BE2C (cell line): Measurements from ENCODE around the gene YPEL2.

Experiments used
- DNase-seq: peaks from one replicate; pipeline ENCODE4 v3.0.0-alpha.2; 2020
- H3K27me3 ChIP-seq: fragments of 250-450 bp; sonication (Bioruptor Pico); 2 replicates; pipeline ENCODE4 v1.5.1; 2020; ENCODE audit warnings: mild to moderate bottlenecking
- H3K36me3 ChIP-seq: fragments of 250-450 bp; sonication (Bioruptor Pico); 2 replicates; pipeline ENCODE4 v1.5.1; 2020; ENCODE audit warnings: mild to moderate bottlenecking
- H3K4me1 ChIP-seq: fragments of 250-450 bp; sonication (Bioruptor Pico); 2 replicates; pipeline ENCODE4 v1.5.1; 2020
- H3K4me3 ChIP-seq: 2 replicates; pipeline ENCODE4 v1.5.1; 2011; ENCODE audit warnings: low read depth, low read length
- H3K9me3 ChIP-seq: fragments of 250-450 bp; sonication (Bioruptor Pico); 2 replicates; pipeline ENCODE4 v1.5.1; 2020
- TF ChIP-seq, protein P1 (sequence below): IDR thresholded peaks from 2 replicates; pipeline ENCODE4 v1.5.1; 2012; ENCODE audit warnings: mild to moderate bottlenecking, low read depth, low read length

The YPEL2 gene

DNA sequence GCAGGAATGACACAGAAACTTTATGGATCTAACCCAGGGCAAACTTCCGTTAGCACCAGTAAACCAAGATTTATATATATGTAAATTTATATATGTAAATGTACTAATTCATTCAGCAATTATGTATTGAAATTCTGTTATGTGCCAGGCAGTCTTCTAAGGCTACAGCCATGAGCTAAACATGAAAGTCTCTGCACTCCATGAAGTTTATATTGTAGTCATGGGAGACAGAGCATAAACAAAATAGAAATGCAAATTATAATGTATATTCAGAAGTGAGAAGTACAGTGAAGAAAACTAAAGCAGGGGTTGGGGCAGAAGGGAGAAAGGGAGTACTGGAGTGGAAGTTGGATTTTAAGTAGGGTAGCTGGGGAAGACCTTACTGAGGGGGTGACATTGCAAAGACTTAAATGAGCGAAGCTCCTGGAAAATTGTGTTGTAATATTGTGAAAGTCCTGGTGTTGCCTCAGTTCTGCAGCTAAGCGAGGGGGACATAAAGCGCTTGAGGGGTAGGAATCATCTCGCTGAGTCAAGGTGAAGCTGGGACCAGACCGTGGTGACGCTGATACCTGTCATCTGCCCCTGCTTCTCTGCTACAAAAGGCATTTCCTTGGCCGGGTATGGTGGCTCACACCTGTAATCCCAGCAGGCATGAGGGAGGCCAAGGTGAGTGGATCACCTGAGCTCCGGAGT, 64.8 kb downstream of the YPEL2 start:
- no peaks in the 10 kb centered on the region; the same call in none of the 2 replicates for H3K36me3 ChIP-seq
- TF ChIP-seq, protein P1, sequence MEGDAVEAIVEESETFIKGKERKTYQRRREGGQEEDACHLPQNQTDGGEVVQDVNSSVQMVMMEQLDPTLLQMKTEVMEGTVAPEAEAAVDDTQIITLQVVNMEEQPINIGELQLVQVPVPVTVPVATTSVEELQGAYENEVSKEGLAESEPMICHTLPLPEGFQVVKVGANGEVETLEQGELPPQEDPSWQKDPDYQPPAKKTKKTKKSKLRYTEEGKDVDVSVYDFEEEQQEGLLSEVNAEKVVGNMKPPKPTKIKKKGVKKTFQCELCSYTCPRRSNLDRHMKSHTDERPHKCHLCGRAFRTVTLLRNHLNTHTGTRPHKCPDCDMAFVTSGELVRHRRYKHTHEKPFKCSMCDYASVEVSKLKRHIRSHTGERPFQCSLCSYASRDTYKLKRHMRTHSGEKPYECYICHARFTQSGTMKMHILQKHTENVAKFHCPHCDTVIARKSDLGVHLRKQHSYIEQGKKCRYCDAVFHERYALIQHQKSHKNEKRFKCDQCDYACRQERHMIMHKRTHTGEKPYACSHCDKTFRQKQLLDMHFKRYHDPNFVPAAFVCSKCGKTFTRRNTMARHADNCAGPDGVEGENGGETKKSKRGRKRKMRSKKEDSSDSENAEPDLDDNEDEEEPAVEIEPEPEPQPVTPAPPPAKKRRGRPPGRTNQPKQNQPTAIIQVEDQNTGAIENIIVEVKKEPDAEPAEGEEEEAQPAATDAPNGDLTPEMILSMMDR, result no peak
- H3K9me3 ChIP-seq, result no peaks in the 10 kb centered on the region; the same call in none of the 2 replicates
- no peak for DNase-seq
- peaks cover 16% of the 10 kb centered on the region for H3K4me1 ChIP-seq
- H3K4me3 ChIP-seq, result no peak overlapping the region
- no peaks in the 10 kb centered on the region for H3K27me3 ChIP-seq

DNA sequence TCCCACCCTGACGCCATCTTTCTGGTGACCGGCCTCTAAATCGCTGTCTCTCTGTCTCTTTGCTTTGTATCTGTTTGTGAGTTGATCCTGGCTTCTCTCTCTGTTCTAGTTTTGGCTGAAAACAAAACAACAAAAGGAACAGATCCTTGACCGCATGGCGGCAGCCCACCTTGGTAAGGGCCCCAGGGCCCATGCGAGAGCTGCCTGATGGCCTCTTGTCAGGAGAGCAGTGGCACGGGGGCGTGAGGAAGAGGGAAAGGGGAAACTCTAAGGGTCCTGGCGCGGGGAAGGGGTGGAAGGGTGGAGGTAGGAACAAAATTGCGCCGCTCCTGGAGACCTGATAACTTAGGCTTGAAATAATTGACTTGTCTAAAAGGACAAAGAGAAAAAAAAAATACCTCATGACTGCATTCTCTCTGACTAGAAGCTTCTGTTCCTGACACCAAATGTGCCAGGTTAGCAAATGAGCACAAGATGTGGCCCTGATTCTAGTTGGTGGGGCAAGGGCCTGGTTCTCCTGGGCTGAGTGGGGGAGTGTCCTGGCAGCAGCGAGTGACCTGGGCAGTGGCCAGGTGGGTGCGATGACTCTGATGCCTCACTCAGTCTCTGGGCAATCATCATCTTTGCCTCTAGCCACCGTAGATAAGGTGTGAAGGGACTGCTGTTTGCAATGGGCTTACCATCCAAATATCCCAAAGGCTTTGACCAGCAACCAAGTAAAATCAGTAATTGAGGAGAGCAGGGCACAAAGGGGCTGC, 66.0 kb downstream of the YPEL2 start:
- no peak for DNase-seq
- no peak overlapping the region for H3K4me3 ChIP-seq
- H3K4me1 ChIP-seq, result peaks cover 20% of the 10 kb centered on the region
- H3K9me3 ChIP-seq, result no peaks in the 10 kb centered on the region; the same call in none of the 2 replicates
- no peaks in the 10 kb centered on the region for H3K27me3 ChIP-seq
- TF ChIP-seq, protein P1, result no peak
- H3K36me3 ChIP-seq, result no peaks in the 10 kb centered on the region; the same call in none of the 2 replicates

DNA sequence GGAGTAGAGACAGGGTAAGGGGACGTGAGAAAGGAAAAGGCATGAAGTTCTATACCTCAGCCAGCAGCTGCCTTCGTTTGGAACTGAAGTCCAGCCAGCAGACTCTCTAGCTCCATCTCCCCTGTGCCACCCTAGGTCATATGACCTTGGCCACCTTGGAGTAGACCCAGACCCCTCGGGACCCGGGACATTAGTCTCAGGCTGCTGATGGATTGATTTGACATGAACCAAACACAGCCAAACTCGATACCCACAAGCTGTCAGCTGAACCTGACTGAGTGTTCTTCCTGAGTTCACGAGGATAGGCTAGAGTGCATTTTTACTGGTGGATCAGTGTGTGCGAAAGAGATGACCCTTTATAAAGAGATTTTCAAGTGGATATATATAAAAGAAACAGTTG, 68.5 kb downstream of the YPEL2 start:
- TF ChIP-seq, protein P1, result no peak
- H3K4me3 ChIP-seq, result no peak overlapping the region

DNA sequence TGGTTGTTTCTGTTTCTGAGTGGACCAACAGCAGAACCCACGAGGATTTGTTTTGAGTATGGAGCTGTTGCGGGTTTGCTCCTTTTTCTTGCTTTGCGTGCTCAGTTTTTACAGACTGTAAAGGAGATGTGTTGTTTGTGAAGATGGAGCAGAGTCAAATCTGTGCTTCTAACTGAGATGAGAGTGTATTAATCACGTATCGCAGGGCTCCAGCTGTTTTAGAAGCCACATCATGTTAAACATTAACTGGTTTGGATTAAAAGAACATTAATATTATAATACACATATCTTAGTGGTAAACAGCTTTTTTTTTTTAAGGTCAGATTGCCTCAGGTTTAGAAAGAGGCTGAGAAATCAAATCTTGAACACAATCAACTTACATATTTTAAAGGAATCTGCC, 69.4 kb downstream of the YPEL2 start:
- no peaks in the 10 kb centered on the region for H3K9me3 ChIP-seq
- TF ChIP-seq, protein P1, result no peak
- no peaks in the 10 kb centered on the region; the same call in none of the 2 replicates for H3K36me3 ChIP-seq
- H3K4me3 ChIP-seq, result no peak overlapping the region
- H3K4me1 ChIP-seq, result peaks cover 35% of the 10 kb centered on the region
- DNase-seq, result no peak
- H3K27me3 ChIP-seq, result no peaks in the 10 kb centered on the region

More for the DNA sequence above, 68.5 kb downstream of the YPEL2 start:
- no peaks in the 10 kb centered on the region; the same call in 1 of the 2 replicates for H3K9me3 ChIP-seq
- H3K27me3 ChIP-seq, result no peaks in the 10 kb centered on the region
- peaks cover 31% of the 10 kb centered on the region for H3K4me1 ChIP-seq
- no peaks in the 10 kb centered on the region; the same call in none of the 2 replicates for H3K36me3 ChIP-seq
- DNase-seq, result no peak

DNA sequence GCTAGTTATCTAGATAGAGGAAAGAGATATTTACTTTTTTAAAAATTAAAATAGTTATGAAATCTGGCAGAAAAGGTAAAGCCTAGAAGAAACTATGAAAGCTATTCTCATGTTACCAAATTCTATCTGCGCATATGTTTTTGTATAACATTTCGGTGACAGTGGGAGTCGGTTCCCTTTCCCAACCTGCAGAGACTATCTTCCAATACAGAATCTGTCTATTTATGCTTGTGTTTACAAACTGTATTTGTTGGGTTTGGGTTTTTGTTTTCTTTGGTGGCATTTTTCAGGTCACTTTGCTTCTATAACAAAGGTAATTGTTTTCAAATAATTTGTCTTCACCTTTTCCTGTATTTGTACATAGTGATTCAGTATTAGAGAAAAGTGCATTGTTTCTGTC, 69.8 kb downstream of the YPEL2 start:
- DNase-seq, result no peak
- Histone ChIP-seq H3K36me3 (no peaks in the 10 kb centered on the region; the same call in none of the 2 replicates), H3K27me3 (no peaks in the 10 kb centered on the region), H3K4me3 (no peak overlapping the region), H3K9me3 (no peaks in the 10 kb centered on the region), H3K4me1 (peaks cover 39% of the 10 kb centered on the region)
- TF ChIP-seq, protein P1, result no peak

DNA sequence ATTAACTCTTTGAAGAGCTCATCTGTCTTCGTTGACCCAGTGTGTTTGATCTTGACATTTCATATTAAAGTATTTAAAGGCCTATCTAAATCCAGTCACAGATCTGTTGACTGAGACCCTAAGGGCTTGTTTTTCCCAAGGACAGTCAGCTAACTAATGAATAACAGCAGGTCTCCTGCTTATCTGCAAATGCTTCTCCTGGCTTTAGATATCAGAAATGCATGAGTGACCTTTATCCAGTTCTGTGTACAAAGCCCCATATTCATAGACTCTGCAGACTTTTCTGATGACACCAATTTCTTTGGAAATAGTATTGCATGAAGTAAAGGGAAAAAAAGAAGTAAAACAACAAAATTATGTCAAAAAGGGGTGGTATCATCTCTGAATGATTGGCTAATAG, 70.3 kb downstream of the YPEL2 start:
- H3K36me3 ChIP-seq, result no peaks in the 10 kb centered on the region; the same call in none of the 2 replicates
- H3K9me3 ChIP-seq, result no peaks in the 10 kb centered on the region
- peak; percentile 41 for DNase-seq
- no peak overlapping the region for H3K4me3 ChIP-seq
- no peaks in the 10 kb centered on the region for H3K27me3 ChIP-seq
- TF ChIP-seq, protein P1, result no peak
- peaks cover 44% of the 10 kb centered on the region for H3K4me1 ChIP-seq
